ENCODE measurements around the gene PTGES. TPM values are rescaled to one million over a fixed set of nuclear protein-coding genes. Genes with fewer than 3 reads are reported as not detected.
"Not testable (repeated sequence)": the region's sequence is repeated elsewhere in the genome, so short reads cannot be mapped to it uniquely, and the experiment has no call there.

The PTGES gene
- total and polyA plus RNA-seq, 3 donors from 2014 or later: 9.5 to 41.8 (median 36.9) TPM

DNA sequence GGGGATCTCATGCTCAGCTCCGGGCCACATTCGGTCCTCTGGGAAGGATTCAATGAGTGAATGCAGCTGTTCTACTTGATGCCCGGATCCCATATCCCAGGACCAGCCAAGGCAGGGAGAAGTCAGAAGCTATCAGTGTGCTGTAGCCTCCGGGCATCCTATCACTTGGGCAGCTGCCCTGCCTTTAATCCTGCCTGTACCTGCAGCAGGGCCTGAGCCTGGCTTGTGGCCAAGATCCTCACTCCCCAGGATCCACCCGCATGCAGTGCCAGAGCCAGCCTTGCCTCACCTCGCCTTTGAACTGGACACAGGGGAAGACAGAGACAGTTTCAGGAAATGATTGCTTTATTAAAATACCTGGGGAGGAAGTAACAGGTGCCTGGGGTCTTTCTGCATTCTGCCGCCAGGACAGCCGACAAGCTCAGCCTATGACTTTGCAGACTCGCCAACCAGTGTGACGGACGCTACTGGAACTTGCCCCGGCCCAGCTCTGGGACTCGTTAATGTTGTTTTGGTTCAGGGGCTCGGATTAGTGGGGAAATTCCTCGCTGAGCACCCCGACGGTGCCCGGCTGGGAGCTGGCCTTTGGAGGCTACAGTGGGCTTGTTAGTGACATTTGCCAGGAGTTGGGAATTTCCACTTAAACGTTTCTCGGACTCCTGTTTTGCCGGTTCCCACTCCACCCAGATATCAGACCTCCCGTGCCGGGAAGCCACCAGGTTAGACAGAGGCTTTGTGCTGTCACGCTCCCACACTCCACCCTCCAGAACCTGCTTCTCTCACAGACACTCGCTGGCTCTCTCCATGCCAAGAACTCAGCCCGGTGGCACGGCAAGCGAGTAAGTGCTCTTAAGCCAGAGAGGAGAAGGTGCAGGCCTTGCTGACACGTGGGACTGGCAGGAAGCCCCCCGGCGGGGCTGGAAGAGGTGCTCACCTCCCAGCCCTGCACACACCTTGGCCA lies 721 bp downstream of the PTGES start:
- TF ChIP-seq, protein P1, sequence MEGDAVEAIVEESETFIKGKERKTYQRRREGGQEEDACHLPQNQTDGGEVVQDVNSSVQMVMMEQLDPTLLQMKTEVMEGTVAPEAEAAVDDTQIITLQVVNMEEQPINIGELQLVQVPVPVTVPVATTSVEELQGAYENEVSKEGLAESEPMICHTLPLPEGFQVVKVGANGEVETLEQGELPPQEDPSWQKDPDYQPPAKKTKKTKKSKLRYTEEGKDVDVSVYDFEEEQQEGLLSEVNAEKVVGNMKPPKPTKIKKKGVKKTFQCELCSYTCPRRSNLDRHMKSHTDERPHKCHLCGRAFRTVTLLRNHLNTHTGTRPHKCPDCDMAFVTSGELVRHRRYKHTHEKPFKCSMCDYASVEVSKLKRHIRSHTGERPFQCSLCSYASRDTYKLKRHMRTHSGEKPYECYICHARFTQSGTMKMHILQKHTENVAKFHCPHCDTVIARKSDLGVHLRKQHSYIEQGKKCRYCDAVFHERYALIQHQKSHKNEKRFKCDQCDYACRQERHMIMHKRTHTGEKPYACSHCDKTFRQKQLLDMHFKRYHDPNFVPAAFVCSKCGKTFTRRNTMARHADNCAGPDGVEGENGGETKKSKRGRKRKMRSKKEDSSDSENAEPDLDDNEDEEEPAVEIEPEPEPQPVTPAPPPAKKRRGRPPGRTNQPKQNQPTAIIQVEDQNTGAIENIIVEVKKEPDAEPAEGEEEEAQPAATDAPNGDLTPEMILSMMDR (IDR thresholded peaks at IDR 0.05): no peak
- no peak for TF ChIP-seq POLR2A (IDR thresholded peaks at IDR 0.05)
- Histone ChIP-seq H3K36me3 (ENCODE audit: low read depth, missing control alignments) (no peaks in the 10 kb centered on the region), H3K4me1 (peaks cover 18% of the 10 kb centered on the region), H3K4me3 (no peak overlapping the region), H3K27ac (no peak overlapping the region), H3K9me3 (no peaks in the 10 kb centered on the region), H3K27me3 (no peaks in the 10 kb centered on the region)
- intact Hi-C loops (cut with DNase I; ENCODE audit: low total_unique reads): no loop called here
- no peak for DNase-seq
- WGBS, 2 donors: 34 to 51% methylated on average over 21 to 30 of the region's 31 CpGs

GRCh38 chr9:129750013-129750638 lies 2.7 kb downstream of the PTGES start:
- DNase-seq: no peak
- Histone ChIP-seq H3K27me3 (no peaks in the 10 kb centered on the region), H3K4me3 (no peak overlapping the region), H3K4me1 (peaks cover 15% of the 10 kb centered on the region), H3K36me3 (ENCODE audit: low read depth, missing control alignments) (no peaks in the 10 kb centered on the region), H3K9me3 (no peaks in the 10 kb centered on the region), H3K27ac (no peak overlapping the region)
- intact Hi-C loops (cut with DNase I; ENCODE audit: low total_unique reads): no loop called here
- no peak for TF ChIP-seq POLR2A (IDR thresholded peaks at IDR 0.05)
- TF ChIP-seq, protein P1 (IDR thresholded peaks at IDR 0.05): no peak
- WGBS, 2 donors: 95 to 96% methylated on average over 3 to 9 of the region's 9 CpGs

DNA sequence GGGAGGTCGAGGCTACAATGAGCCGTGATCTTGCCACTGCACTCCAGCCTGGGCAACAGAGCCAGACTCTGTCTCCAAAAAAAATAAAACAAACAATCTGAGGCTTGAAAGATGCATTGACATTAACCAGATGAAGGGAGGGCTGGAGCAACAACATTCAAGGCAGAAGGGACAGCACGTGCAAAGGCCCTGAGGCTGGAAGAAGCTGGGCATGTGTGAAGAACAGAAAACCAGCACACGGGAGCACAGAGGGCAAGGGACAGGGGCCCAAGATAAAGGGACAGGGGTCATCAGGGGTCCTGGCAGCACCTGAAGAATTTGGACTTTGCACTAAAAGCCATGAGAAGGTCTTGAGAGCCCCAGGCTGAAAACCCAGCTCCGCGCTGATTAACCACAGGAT lies 3.3 kb downstream of the PTGES start:
- intact Hi-C loops (cut with DNase I; ENCODE audit: low total_unique reads): no loop called here

GRCh38 chr9:129749052-129749451 lies 3.8 kb downstream of the PTGES start:
- H3K4me1 ChIP-seq: peaks cover 15% of the 10 kb centered on the region
- DNase-seq; H3K27ac ChIP-seq; H3K36me3 ChIP-seq (ENCODE audit: low read depth, missing control alignments); H3K4me3 ChIP-seq; H3K27me3 ChIP-seq; intact Hi-C loops (cut with DNase I; ENCODE audit: low total_unique reads); H3K9me3 ChIP-seq: not testable (repeated sequence)
- WGBS, 2 donors: 95 to 97% methylated on average over 4 of the region's 4 CpGs

More for the DNA sequence above, 3.3 kb downstream of the PTGES start:
- DNase-seq: no peak
- WGBS, 2 donors: 91 to 97% methylated on average over 6 of the region's 6 CpGs
- TF ChIP-seq POLR2A (IDR thresholded peaks at IDR 0.05): no peak
- TF ChIP-seq, protein P1 (IDR thresholded peaks at IDR 0.05): no peak
- Histone ChIP-seq H3K4me1 (peaks cover 15% of the 10 kb centered on the region), H3K36me3 (ENCODE audit: low read depth, missing control alignments) (no peaks in the 10 kb centered on the region), H3K9me3 (no peaks in the 10 kb centered on the region), H3K27ac (no peak overlapping the region), H3K27me3 (no peaks in the 10 kb centered on the region), H3K4me3 (no peak overlapping the region)

- Histone ChIP-seq H3K4me3 (no peak overlapping the region), H3K27me3 (no peaks in the 10 kb centered on the region), H3K9me3 (no peaks in the 10 kb centered on the region), H3K36me3 (ENCODE audit: low read depth, missing control alignments) (no peaks in the 10 kb centered on the region), H3K4me1 (peaks cover 14% of the 10 kb centered on the region), H3K27ac (no peak overlapping the region)
- TF ChIP-seq, protein P1 (IDR thresholded peaks at IDR 0.05): no peak
- no peak for TF ChIP-seq POLR2A (IDR thresholded peaks at IDR 0.05)
- no peak for DNase-seq
- intact Hi-C loops (cut with DNase I; ENCODE audit: low total_unique reads): no loop called here
- 85 to 95% methylated on average over 5 of the region's 5 CpGs for WGBS, 2 donors
These were observed 4.6 kb downstream of the PTGES start for GRCh38 chr9:129748249-129748648.

Measured in testis (tissue), 3 donors.